SK-N-SH treated with all-trans-retinoic acid at 6 μM for 48 hours (cell line): ENCODE results near the gene FAM89B.

Source experiments
- ATAC-seq: fragments of 200-7000 bp; cut with Tn5 transposase; 3 replicates; pipeline ENCODE4 v1.9.1; 2020; ENCODE audit warnings: mild to moderate bottlenecking, moderate library complexity
- ARNTL ChIP-seq: fragments of 450-650 bp; formaldehyde crosslinking; IDR thresholded peaks from 2 replicates; pipeline ENCODE4 v1.5.0; 2020; ENCODE audit warnings: low read depth, mild to moderate bottlenecking, moderate library complexity, borderline replicate concordance
- BACH2 ChIP-seq: fragments of 250-450 bp; sonication (Bioruptor Pico); IDR thresholded peaks from 2 replicates; pipeline ENCODE4 v1.9.0; 2021; ENCODE audit warnings: mild to moderate bottlenecking, borderline replicate concordance
- CSDC2 ChIP-seq: fragments of 250-450 bp; sonication (Bioruptor Pico); IDR thresholded peaks from 2 replicates; pipeline ENCODE4 v1.5.0; 2020; ENCODE audit warnings: mild to moderate bottlenecking, moderate library complexity
- ESRRG ChIP-seq: fragments of 250-450 bp; sonication (Bioruptor Pico); IDR thresholded peaks from 2 replicates; pipeline ENCODE4 v1.6.1; 2021; ENCODE audit warnings: mild to moderate bottlenecking
- GLIS3 ChIP-seq: fragments of 250-450 bp; sonication (Bioruptor Pico); IDR thresholded peaks from 2 replicates; pipeline ENCODE4 v1.5.0; 2020; ENCODE audit warnings: mild to moderate bottlenecking, moderate library complexity
- ISL1 ChIP-seq: fragments of 250-450 bp; sonication (Bioruptor Pico); IDR thresholded peaks from 2 replicates; pipeline ENCODE4 v2.1.2; 2022; ENCODE audit warnings: mild to moderate bottlenecking, moderate library complexity
- POU6F1 ChIP-seq: fragments of 250-450 bp; sonication (Bioruptor Pico); IDR thresholded peaks from 2 replicates; pipeline ENCODE4 v1.8.0; 2021; ENCODE audit warnings: low read depth, mild to moderate bottlenecking, moderate library complexity, borderline replicate concordance
- PPARA ChIP-seq: fragments of 250-450 bp; sonication (Bioruptor Pico); IDR thresholded peaks from 2 replicates; pipeline ENCODE4 v1.5.0; 2020; ENCODE audit warnings: mild to moderate bottlenecking, borderline replicate concordance
- TCF4 ChIP-seq: fragments of 250-450 bp; sonication (Bioruptor Pico); IDR thresholded peaks from 2 replicates; pipeline ENCODE4 v1.8.0; 2021; ENCODE audit warnings: mild to moderate bottlenecking, moderate library complexity, borderline replicate concordance
- TOX ChIP-seq: fragments of 250-450 bp; sonication (Bioruptor Pico); IDR thresholded peaks from 2 replicates; pipeline ENCODE4 v1.8.0; 2021; ENCODE audit warnings: mild to moderate bottlenecking, moderate library complexity, borderline replicate concordance
- ZC3H10 ChIP-seq: fragments of 250-450 bp; sonication (Bioruptor Pico); IDR thresholded peaks from 2 replicates; pipeline ENCODE4 v1.5.1; 2021; ENCODE audit warnings: mild to moderate bottlenecking, moderate library complexity
- ZFP3 ChIP-seq: fragments of 250-450 bp; sonication (Bioruptor Pico); IDR thresholded peaks from 2 replicates; pipeline ENCODE4 v1.5.0; 2020; ENCODE audit warnings: mild to moderate bottlenecking, moderate library complexity
- ZFP30 ChIP-seq: fragments of 450-650 bp; formaldehyde crosslinking; IDR thresholded peaks from 2 replicates; pipeline ENCODE4 v1.5.0; 2022; ENCODE audit warnings: mild to moderate bottlenecking, moderate library complexity
- ZNF565 ChIP-seq: fragments of 450-650 bp; formaldehyde crosslinking; conservative IDR thresholded peaks from 2 replicates; pipeline ENCODE4 v1.5.0; 2020; ENCODE audit warnings: low read depth, mild to moderate bottlenecking, moderate library complexity
- ZNF70 ChIP-seq: fragments of 450-650 bp; formaldehyde crosslinking; IDR thresholded peaks from 2 replicates; pipeline ENCODE4 v1.5.0; 2020; ENCODE audit warnings: mild to moderate bottlenecking, moderate library complexity
- ZNF8 ChIP-seq: fragments of 450-650 bp; formaldehyde crosslinking; IDR thresholded peaks from 2 replicates; pipeline ENCODE4 v1.5.0; 2020; ENCODE audit warnings: mild to moderate bottlenecking, moderate library complexity
- TF ChIP-seq, protein P1 (sequence below): fragments of 250-450 bp; sonication (Bioruptor Pico); IDR thresholded peaks from 2 replicates; pipeline ENCODE4 v1.5.1; 2020; ENCODE audit warnings: low read depth, mild to moderate bottlenecking, moderate library complexity
- TF ChIP-seq, protein P2 (sequence below): fragments of 250-450 bp; sonication (Bioruptor Pico); IDR thresholded peaks from 2 replicates; pipeline ENCODE4 v1.5.1; 2021; ENCODE audit warnings: mild to moderate bottlenecking, moderate library complexity
- TF ChIP-seq, protein P3 (sequence below): fragments of 250-450 bp; sonication (Bioruptor Pico); IDR thresholded peaks from 2 replicates; pipeline ENCODE4 v1.5.0; 2020; ENCODE audit warnings: mild to moderate bottlenecking, moderate library complexity

FAM89B gene

DNA sequence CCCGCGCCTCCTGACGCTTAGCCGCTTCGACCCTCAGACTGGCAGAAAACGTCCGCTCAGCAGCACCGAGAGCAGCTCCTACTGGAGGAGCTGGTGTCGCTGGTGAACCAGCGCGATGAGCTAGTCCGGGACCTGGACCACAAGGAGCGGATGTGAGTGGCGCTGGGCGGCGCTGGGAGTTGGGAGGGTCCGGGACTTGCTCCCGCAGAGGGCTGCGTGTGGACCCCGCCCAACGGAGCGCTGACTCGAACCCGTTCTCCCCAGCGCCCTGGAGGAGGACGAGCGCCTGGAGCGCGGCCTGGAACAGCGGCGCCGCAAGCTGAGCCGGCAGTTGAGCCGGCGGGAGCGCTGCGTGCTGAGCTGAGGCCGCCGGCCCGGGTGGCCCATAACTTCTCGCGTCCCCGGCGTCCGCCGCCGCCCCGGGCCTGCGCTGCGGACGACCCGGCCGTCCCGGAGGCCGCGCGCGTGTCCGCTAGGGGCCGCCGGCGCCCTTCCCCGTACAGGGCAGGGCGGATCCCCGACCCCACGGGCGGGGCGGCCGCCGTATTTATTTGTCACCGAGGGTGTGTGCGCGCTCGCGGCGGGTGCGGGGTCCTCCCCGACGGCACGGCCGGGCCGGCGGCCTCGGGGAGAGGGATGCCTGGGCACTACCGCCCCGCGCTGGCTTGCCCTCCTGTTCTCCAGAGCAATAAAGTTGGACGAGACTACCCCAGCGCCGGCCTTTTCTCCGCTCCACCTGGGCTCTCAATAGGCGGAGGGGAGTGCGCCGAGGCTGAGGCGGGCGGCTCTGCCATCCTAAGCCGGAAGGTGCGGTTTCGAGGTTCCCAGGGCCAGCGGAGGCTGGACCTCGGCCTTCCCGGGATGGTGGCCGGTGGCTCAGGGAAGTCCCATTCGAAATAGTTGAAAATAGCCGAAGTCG lies 19.9 kb downstream of the FAM89B start:
- TF ChIP-seq PPARA (CRISPR knock-in tag) (no peak), TCF4 (CRISPR knock-in tag) (no peak), ARNTL (CRISPR knock-in tag) (no peak), ZC3H10 (CRISPR knock-in tag) (no peak)
- TF ChIP-seq, protein P1, sequence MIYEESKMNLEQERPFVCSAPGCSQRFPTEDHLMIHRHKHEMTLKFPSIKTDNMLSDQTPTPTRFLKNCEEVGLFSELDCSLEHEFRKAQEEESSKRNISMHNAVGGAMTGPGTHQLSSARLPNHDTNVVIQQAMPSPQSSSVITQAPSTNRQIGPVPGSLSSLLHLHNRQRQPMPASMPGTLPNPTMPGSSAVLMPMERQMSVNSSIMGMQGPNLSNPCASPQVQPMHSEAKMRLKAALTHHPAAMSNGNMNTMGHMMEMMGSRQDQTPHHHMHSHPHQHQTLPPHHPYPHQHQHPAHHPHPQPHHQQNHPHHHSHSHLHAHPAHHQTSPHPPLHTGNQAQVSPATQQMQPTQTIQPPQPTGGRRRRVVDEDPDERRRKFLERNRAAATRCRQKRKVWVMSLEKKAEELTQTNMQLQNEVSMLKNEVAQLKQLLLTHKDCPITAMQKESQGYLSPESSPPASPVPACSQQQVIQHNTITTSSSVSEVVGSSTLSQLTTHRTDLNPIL (CRISPR knock-in tag): no peak
- TF ChIP-seq, protein P2, sequence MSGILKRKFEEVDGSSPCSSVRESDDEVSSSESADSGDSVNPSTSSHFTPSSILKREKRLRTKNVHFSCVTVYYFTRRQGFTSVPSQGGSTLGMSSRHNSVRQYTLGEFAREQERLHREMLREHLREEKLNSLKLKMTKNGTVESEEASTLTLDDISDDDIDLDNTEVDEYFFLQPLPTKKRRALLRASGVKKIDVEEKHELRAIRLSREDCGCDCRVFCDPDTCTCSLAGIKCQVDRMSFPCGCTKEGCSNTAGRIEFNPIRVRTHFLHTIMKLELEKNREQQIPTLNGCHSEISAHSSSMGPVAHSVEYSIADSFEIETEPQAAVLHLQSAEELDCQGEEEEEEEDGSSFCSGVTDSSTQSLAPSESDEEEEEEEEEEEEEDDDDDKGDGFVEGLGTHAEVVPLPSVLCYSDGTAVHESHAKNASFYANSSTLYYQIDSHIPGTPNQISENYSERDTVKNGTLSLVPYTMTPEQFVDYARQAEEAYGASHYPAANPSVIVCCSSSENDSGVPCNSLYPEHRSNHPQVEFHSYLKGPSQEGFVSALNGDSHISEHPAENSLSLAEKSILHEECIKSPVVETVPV: no peak
- no peak for ATAC-seq

- TF ChIP-seq, protein P3, sequence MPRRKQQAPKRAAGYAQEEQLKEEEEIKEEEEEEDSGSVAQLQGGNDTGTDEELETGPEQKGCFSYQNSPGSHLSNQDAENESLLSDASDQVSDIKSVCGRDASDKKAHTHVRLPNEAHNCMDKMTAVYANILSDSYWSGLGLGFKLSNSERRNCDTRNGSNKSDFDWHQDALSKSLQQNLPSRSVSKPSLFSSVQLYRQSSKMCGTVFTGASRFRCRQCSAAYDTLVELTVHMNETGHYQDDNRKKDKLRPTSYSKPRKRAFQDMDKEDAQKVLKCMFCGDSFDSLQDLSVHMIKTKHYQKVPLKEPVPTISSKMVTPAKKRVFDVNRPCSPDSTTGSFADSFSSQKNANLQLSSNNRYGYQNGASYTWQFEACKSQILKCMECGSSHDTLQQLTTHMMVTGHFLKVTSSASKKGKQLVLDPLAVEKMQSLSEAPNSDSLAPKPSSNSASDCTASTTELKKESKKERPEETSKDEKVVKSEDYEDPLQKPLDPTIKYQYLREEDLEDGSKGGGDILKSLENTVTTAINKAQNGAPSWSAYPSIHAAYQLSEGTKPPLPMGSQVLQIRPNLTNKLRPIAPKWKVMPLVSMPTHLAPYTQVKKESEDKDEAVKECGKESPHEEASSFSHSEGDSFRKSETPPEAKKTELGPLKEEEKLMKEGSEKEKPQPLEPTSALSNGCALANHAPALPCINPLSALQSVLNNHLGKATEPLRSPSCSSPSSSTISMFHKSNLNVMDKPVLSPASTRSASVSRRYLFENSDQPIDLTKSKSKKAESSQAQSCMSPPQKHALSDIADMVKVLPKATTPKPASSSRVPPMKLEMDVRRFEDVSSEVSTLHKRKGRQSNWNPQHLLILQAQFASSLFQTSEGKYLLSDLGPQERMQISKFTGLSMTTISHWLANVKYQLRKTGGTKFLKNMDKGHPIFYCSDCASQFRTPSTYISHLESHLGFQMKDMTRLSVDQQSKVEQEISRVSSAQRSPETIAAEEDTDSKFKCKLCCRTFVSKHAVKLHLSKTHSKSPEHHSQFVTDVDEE: no peak
- TF ChIP-seq BACH2 (no peak), ZFP30 (CRISPR knock-in tag) (no peak), POU6F1 (CRISPR knock-in tag) (no peak), ISL1 (CRISPR knock-in tag) (no peak), ZFP3 (CRISPR knock-in tag) (no peak), GLIS3 (CRISPR knock-in tag) (no peak), ZNF70 (CRISPR knock-in tag) (no peak), TOX (CRISPR knock-in tag) (no peak), CSDC2 (no peak), ESRRG (no peak), ZNF8 (no peak), TCF4 (CRISPR knock-in tag) (no peak), ZNF565 (CRISPR knock-in tag) (no peak)
- ATAC-seq: no peak
Observed at GRCh38 chr11:65592858-65593517, 20.6 kb downstream of the FAM89B start.

DNA sequence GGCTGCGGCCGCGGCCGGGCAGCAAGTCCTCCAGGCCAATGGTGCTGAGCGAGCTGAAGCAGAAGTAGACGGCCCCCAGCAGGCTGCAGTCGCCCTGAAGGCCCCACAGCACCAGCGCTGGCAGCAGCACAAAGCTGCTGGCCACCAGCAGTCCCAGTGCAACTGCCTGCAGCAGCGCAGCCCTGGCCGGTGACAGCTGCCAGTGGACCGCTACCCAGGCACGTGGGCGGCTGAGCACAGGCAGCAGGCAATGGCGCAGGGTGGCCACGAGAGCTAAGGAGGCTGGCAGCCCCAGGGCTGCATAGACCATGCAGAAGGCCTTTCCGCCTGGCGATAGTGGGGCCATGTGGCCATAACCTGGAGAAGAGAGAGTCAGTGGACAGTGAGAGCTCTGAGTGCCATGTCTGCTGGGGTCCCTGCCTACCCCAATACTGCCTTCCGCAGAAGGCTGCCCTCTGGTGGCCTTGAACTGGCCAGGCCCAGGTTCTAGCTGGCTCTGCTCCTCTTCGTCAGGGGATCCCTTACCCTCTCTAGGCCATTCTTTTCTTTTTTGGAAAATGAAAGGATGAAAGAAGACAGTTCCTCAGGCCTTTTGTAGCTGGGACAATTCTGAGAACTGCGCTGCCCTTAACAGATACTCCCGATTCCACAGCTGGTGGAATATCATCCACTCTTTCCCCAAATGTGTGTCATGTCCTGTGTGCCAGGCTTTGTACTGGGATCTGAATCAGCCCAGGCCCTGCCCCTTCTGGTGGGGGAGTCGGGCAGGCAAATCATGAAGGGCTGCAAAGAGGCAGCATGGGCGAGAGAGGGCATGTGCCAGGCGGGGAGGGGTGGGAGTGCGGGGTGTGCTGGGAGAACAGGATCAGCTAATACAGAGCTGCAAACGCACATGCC lies 21.4 kb downstream of the FAM89B start:
- peak; percentile 63 for ATAC-seq
- no peak for TF ChIP-seq ISL1 (CRISPR knock-in tag)
- no peak for TF ChIP-seq ESRRG
- no peak for TF ChIP-seq POU6F1 (CRISPR knock-in tag)
- no peak for TF ChIP-seq ZNF70 (CRISPR knock-in tag)
- TF ChIP-seq ZNF8: no peak
- no peak for TF ChIP-seq GLIS3 (CRISPR knock-in tag)
- TF ChIP-seq ZFP3 (CRISPR knock-in tag): no peak
